Subcutaneous adipose tissue (tissue), 4 donors: ENCODE measurements around the gene PPFIA4. TPM values are rescaled to one million over a fixed set of nuclear protein-coding genes. Genes with fewer than 3 reads are reported as not detected.

Source experiments
- CTCF ChIP-seq: fragments of 450-650 bp; IDR thresholded peaks from one replicate; pipeline ENCODE4 v1.5.1; 2016; ENCODE audit warnings: low read depth, mild to moderate bottlenecking, control low read depth, antibody characterized with exemption, moderate library complexity
- total RNA-seq, 4 donors: library from RNA; depleted of rRNA; stranded (reverse); fragments of >200 nt; gene quantifications; one replicate each; pipeline ENCODE4 v1.1.0, GENCODE V29; 2016

Gene PPFIA4
- total RNA-seq, 4 donors from 2014 or later = 0.16 to 0.19 (median 0.17) TPM; not detected in 1

- no peak for TF ChIP-seq CTCF
These were observed 98.4 kb downstream of the PPFIA4 start for GRCh38 chr1:203124546-203125317.

GRCh38 chr1:203126151-203126865 lies 100.0 kb downstream of the PPFIA4 start:
- no peak for TF ChIP-seq CTCF

- TF ChIP-seq CTCF = no peak
These were observed 100.8 kb downstream of the PPFIA4 start for GRCh38 chr1:203126866-203127665.

- TF ChIP-seq CTCF = no peak
These were observed 101.6 kb downstream of the PPFIA4 start, which contains the start of gene ADORA1 for GRCh38 chr1:203127666-203128430. Gene ADORA1 (plus strand): TSS chr1:203127726. CDS start chr1:203128842, 1,116 bp downstream.

GRCh38 chr1:203128431-203128715 lies 102.1 kb downstream of the PPFIA4 start:
- no peak for TF ChIP-seq CTCF

Other genes starting within 250 kb of the PPFIA4 start
- 10 to 100 TPM; 37.8 to 62.2 (median 48.2) TPM for gene KDM5B, start 218.1 kb upstream of the PPFIA4 start, total RNA-seq
- not detected for gene PCAT6, start 215.5 kb upstream of the PPFIA4 start, total RNA-seq
- 1 to 10 TPM; 1.9 to 8.5 (median 4.4) TPM for gene RABIF, start 137.3 kb upstream of the PPFIA4 start, total RNA-seq
- 10 to 100 TPM; 18.1 to 25.3 (median 22.2) TPM for gene KLHL12, start 99.3 kb upstream of the PPFIA4 start, total RNA-seq
- 100 to 1,000 TPM in 2 of 4 donors, 10 to 100 TPM in 2; 95.8 to 124 (median 103) TPM for gene ADIPOR1, start 68.2 kb upstream of the PPFIA4 start, total RNA-seq
- gene CYB5R1, start 59.2 kb upstream of the PPFIA4 start, total RNA-seq = 10 to 100 TPM; 40.6 to 51.2 (median 46.8) TPM
- 10 to 100 TPM; 51.2 to 79.6 (median 62.6) TPM for gene TMEM183A, start 19.1 kb upstream of the PPFIA4 start, total RNA-seq
- gene MYOG, start 59.5 kb downstream of the PPFIA4 start, total RNA-seq = not detected
- 1 to 10 TPM in 2 of 4 donors, under 1 TPM in 2; 0.33 to 8.3 (median 0.90) TPM for gene ADORA1, start 101.2 kb downstream of the PPFIA4 start, total RNA-seq
- not detected for gene MYBPH, start 149.3 kb downstream of the PPFIA4 start, total RNA-seq
- 100 to 1,000 TPM in 1 of 4 donors, 10 to 100 TPM in 2, 1 to 10 TPM in 1; 7.3 to 625 (median 33.2) TPM for gene CHI3L1, start 160.2 kb downstream of the PPFIA4 start, total RNA-seq
- 100 to 1,000 TPM in 1 of 4 donors, 10 to 100 TPM in 1, 1 to 10 TPM in 1, under 1 TPM in 1; 0.49 to 244 (median 5.6) TPM for gene CHIT1, start 203.2 kb downstream of the PPFIA4 start, total RNA-seq